NCI-H1694 treated with DMSO at 0.1 percent for 48 hours (cell line): Measurements from ENCODE around the gene GMDS.
"Not testable (repeated sequence)": the region's sequence is repeated elsewhere in the genome, so short reads cannot be mapped to it uniquely, and the experiment has no call there.

Experiments
- DNase-seq: peaks from one replicate; lab custom pipeline; 2025; lab: John Stamatoyannopoulos, UW

Gene GMDS

GRCh38 chr6:1708820-1709219 lies 536.6 kb downstream of the GMDS start:
- DNase-seq = no peak

GRCh38 chr6:1708122-1708521 lies 537.3 kb downstream of the GMDS start:
- DNase-seq = no peak

GRCh38 chr6:1705630-1706029 lies 539.8 kb downstream of the GMDS start:
- no peak for DNase-seq

- no peak for DNase-seq
Observed at GRCh38 chr6:1705183-1705582, 540.2 kb downstream of the GMDS start.

- no peak for DNase-seq
Observed at GRCh38 chr6:1704711-1705110, 540.7 kb downstream of the GMDS start.

GRCh38 chr6:1703923-1704322 lies 541.5 kb downstream of the GMDS start:
- no peak for DNase-seq

GRCh38 chr6:1703091-1703855 lies 542.1 kb downstream of the GMDS start:
- DNase-seq = no peak

- DNase-seq = no peak
Observed at GRCh38 chr6:1702580-1703051, 542.8 kb downstream of the GMDS start.

- no peak for DNase-seq
Observed at GRCh38 chr6:1701668-1702353, 543.6 kb downstream of the GMDS start.

- DNase-seq = no peak
Observed at GRCh38 chr6:1700278-1700967, 545.0 kb downstream of the GMDS start.

GRCh38 chr6:1698527-1698926 lies 546.9 kb downstream of the GMDS start:
- DNase-seq = no peak

GRCh38 chr6:1697688-1698351 lies 547.6 kb downstream of the GMDS start:
- no peak for DNase-seq

GRCh38 chr6:1696463-1696850 lies 548.9 kb downstream of the GMDS start:
- no peak for DNase-seq

- DNase-seq = no peak
Observed at GRCh38 chr6:1695546-1696462, 549.6 kb downstream of the GMDS start.

- not testable (repeated sequence) for DNase-seq
Observed at GRCh38 chr6:1691828-1692227, 553.6 kb downstream of the GMDS start.

- not testable (repeated sequence) for DNase-seq
Observed at GRCh38 chr6:1690656-1691055, 554.7 kb downstream of the GMDS start.

GRCh38 chr6:1689141-1689540 lies 556.3 kb downstream of the GMDS start:
- no peak for DNase-seq

GRCh38 chr6:1688396-1688795 lies 557.0 kb downstream of the GMDS start:
- no peak for DNase-seq

GRCh38 chr6:1687402-1687801 lies 558.0 kb downstream of the GMDS start:
- DNase-seq = no peak

GRCh38 chr6:1686117-1687098 lies 559.0 kb downstream of the GMDS start:
- DNase-seq = peak; percentile 10
